CD4-positive, alpha-beta T cell (primary cell): ENCODE measurements around the gene CDC14B. TPM values are rescaled to one million over a fixed set of nuclear protein-coding genes. Genes with fewer than 3 reads are reported as not detected.

Experiments used
- ATAC-seq: fragments of 200-7000 bp; cut with Tn5 transposase; one replicate; pipeline ENCODE4 v1.10.0; 2022; ENCODE audit warnings: mild to moderate bottlenecking; ENCODE audit not compliant: poor library complexity
- CTCF ChIA-PET: fragments of 350-600 bp; sonication (Branson Sonifier 250); formaldehyde crosslinking; loops from one replicate; lab custom pipeline; 2021; ENCODE audit warnings: antibody characterized with exemption, inconsistent platforms; lab: Charles Lee
- POLR2A ChIA-PET: fragments of 350-600 bp; sonication (Branson Sonifier 250); formaldehyde crosslinking; loops from one replicate; lab custom pipeline; 2021; ENCODE audit warnings: antibody characterized with exemption, inconsistent platforms; lab: Charles Lee
- DNase-seq, 14 experiments: peaks; one replicate each; pipeline ENCODE4 v3.0.0-alpha.2; 2013 to 2020; ENCODE audit warnings: mixed read lengths in 2 of 14
- H3K27ac ChIP-seq, 2 donors: one replicate each; pipeline versions ENCODE4 v1.5.1 to v1.7.0; 2013; ENCODE audit warnings: low read length in 2 of 2, low read depth in 1 of 2, mild to moderate bottlenecking in 1 of 2
- H3K27me3 ChIP-seq, 2 experiments: 1 replicate in 1 of 2; 2 replicates in 1 of 2; pipeline versions ENCODE4 v1.6.1 to v1.7.0; 2013; ENCODE audit warnings: low read length in 2 of 2, control low read depth in 1 of 2, mild to moderate bottlenecking in 1 of 2, moderate library complexity in 1 of 2; ENCODE audit not compliant: insufficient read depth in 2 of 2, control insufficient read depth in 1 of 2
- H3K36me3 ChIP-seq: one replicate; pipeline ENCODE4 v1.6.1; 2013; ENCODE audit warnings: low read length, control low read depth; ENCODE audit not compliant: insufficient read depth
- H3K4me1 ChIP-seq: one replicate; pipeline ENCODE4 v1.6.1; 2013; ENCODE audit warnings: low read length, control low read depth; ENCODE audit not compliant: insufficient read depth
- H3K4me3 ChIP-seq: one replicate; pipeline ENCODE4 v1.5.1; 2013; ENCODE audit warnings: mild to moderate bottlenecking, low read length, moderate library complexity
- H3K9me3 ChIP-seq, 2 experiments: 1 replicate in 1 of 2; 2 replicates in 1 of 2; pipeline versions ENCODE4 v1.6.1 to v1.7.0; 2013; ENCODE audit warnings: low read length in 2 of 2, mild to moderate bottlenecking in 2 of 2, control low read depth in 1 of 2, moderate library complexity in 1 of 2; ENCODE audit not compliant: control insufficient read depth in 1 of 2, insufficient read depth in 1 of 2
- H3K27ac Mint-ChIP-seq: one replicate; pipeline ENCODE4 v1.8.0; 2020; ENCODE audit warnings: mixed read lengths
- H3K27me3 Mint-ChIP-seq: one replicate; pipeline ENCODE4 v1.8.0; 2021; ENCODE audit warnings: mixed read lengths
- H3K36me3 Mint-ChIP-seq: one replicate; pipeline ENCODE4 v1.8.0; 2021; ENCODE audit warnings: low read depth, mixed read lengths
- H3K4me1 Mint-ChIP-seq: one replicate; pipeline ENCODE4 v1.8.0; 2021; ENCODE audit warnings: low read depth, mixed read lengths
- H3K4me3 Mint-ChIP-seq: one replicate; pipeline ENCODE4 v1.8.0; 2020; ENCODE audit warnings: mild to moderate bottlenecking, mixed read lengths
- H3K9me3 Mint-ChIP-seq: one replicate; pipeline ENCODE4 v1.8.0; 2020; ENCODE audit warnings: mixed read lengths
- CTCF ChIP-seq: fragments of 200-600 bp; IDR thresholded peaks from one replicate; pipeline ENCODE4 v1.8.0; 2022; ENCODE audit warnings: antibody characterized with exemption, mild to moderate bottlenecking
- intact Hi-C, 2 experiments: fragments of 100-400 bp; cut with DNase I in 1 of 2; cut with micrococcal nuclease in 1 of 2; formaldehyde crosslinking; loops; one replicate each; pipeline versions ENCODE4 v1.15.1 to v1.9.0; 2023 to 2025; cut with DNase I, micrococcal nuclease
- total RNA-seq, 174 experiments: library from RNA in 2 of 174; stranded (reverse) in 2 of 174; gene quantifications; one replicate each; pipeline ENCODE4 v1.2.3 and lab custom pipeline; 2021 to 2026

Gene CDC14B
- total RNA-seq, 2 experiments from 2014 or later, result 3.5 TPM

DNA sequence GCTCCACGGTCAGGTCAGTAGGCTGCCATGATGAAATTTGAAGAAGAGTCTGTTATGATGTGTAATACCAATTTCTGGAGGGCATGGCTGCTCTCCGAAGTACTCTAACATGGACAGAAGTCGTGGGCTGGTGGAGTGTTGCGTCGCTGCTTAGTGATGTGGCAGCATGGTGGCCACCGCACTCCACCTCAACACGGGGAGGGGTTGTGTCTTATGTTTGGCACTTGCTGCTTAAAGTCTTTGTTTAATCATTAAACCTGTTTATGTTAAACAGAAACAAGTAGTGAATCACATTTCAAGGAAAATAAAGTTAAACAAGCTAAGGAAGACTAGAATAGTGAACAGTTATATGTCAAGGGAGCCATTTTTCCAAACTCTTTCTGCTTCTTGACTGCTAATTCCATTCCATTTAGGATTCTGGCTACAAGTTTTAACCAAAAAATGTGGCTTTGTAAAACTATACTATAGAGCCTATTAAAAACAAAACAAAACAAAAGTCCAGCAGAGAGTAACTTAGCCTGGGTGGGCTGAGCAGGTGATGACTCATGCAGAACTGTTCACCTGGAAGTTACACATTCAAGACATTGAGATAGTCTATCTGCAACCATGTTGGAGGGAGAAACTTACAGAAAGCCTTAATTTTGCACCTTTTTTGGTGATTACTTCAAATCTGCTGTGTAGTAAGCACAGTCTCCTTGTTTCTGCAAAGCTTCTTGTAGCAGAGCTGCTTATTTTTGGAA lies 160.2 kb downstream of the CDC14B start:
- ChIA-PET POLR2A (no interaction called here), CTCF (interaction anchor here (0.5 to 1.4 kb wide), 2 partner anchors 17 to 59 kb away, joined by 3 to 4 read pairs; no protein-coding TSS in a partner anchor)
- Mint-ChIP-seq H3K4me3 (no peak overlapping the region), H3K36me3 (peaks cover 50% of the 10 kb centered on the region), H3K27ac (no peak overlapping the region), H3K4me1 (peaks cover 7% of the 10 kb centered on the region), H3K27me3 (no peaks in the 10 kb centered on the region), H3K9me3 (no peaks in the 10 kb centered on the region)
- H3K27me3 ChIP-seq, result no peaks in the 10 kb centered on the region
- peaks cover 19% of the 10 kb centered on the region for H3K36me3 ChIP-seq
- H3K4me1 ChIP-seq, result no peaks in the 10 kb centered on the region
- DNase-seq, result no peak
- TF ChIP-seq CTCF, result no peak
- no peak for ATAC-seq
- H3K9me3 ChIP-seq, result no peaks in the 10 kb centered on the region
- no peak overlapping the region for H3K4me3 ChIP-seq
- intact Hi-C loops, result loop anchor here in 1 of 2 experiments (10.0 kb wide), 1 partner anchor 135 kb away; no protein-coding TSS in a partner anchor
- H3K27ac ChIP-seq, result no peak overlapping the region

DNA sequence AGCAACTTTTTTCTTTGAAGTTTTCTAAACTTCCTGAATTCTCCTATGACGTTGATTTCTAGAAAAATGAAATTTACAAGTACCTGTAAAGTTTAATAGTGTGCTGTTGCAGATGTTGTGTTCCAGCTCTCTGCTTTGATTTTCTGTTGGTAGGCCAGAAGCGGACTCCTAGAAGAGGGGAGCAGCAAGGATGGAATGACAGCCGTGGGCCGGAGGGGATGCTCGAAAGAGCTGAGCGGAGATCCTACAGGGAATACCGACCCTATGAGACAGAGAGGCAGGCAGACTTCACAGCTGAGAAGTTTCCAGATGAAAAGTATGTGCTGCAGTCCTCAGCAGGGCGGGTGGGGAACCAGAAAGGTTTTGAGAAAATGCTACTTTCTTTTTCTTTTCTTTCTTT lies 161.4 kb downstream of the CDC14B start:
- H3K36me3 Mint-ChIP-seq, result peaks cover 43% of the 10 kb centered on the region
- Histone ChIP-seq H3K4me3 (no peak overlapping the region), H3K9me3 (no peaks in the 10 kb centered on the region), H3K4me1 (peaks cover 5% of the 10 kb centered on the region), H3K27me3 (no peaks in the 10 kb centered on the region), H3K36me3 (peaks cover 16% of the 10 kb centered on the region), H3K27ac (no peak overlapping the region)
- H3K4me3 Mint-ChIP-seq, result no peak overlapping the region
- no peaks in the 10 kb centered on the region for H3K9me3 Mint-ChIP-seq
- H3K4me1 Mint-ChIP-seq, result peaks cover 14% of the 10 kb centered on the region
- ATAC-seq, result no peak
- no peak overlapping the region for H3K27ac Mint-ChIP-seq
- no peak for DNase-seq
- ChIA-PET CTCF (interaction anchor here (1.4 kb wide), 1 partner anchor 16 kb away, joined by 4 read pairs; no protein-coding TSS in a partner anchor), POLR2A (no interaction called here)
- intact Hi-C loops, result loop anchor here in 1 of 2 experiments (10.0 kb wide), 1 partner anchor 133 kb away; no protein-coding TSS in a partner anchor
- TF ChIP-seq CTCF, result no peak
- no peaks in the 10 kb centered on the region for H3K27me3 Mint-ChIP-seq

- Histone ChIP-seq H3K27ac (no peak overlapping the region), H3K4me1 (peaks cover 6% of the 10 kb centered on the region), H3K9me3 (no peaks in the 10 kb centered on the region), H3K27me3 (no peaks in the 10 kb centered on the region), H3K36me3 (peaks cover 16% of the 10 kb centered on the region), H3K4me3 (no peak overlapping the region)
- H3K4me3 Mint-ChIP-seq, result no peak overlapping the region
- ATAC-seq, result no peak
- no peak overlapping the region for H3K27ac Mint-ChIP-seq
- ChIA-PET CTCF (no interaction called here), POLR2A (interaction anchor here (0.6 kb wide), 1 partner anchor 42 kb away, joined by 4 read pairs; no protein-coding TSS in a partner anchor)
- H3K9me3 Mint-ChIP-seq, result no peaks in the 10 kb centered on the region
- no peak for DNase-seq
- TF ChIP-seq CTCF, result no peak
- intact Hi-C loops, result loop anchor here in 1 of 2 experiments (10.0 kb wide), 1 partner anchor 132 kb away; no protein-coding TSS in a partner anchor
- H3K36me3 Mint-ChIP-seq, result peaks cover 47% of the 10 kb centered on the region
- peaks cover 20% of the 10 kb centered on the region for H3K4me1 Mint-ChIP-seq
- no peaks in the 10 kb centered on the region for H3K27me3 Mint-ChIP-seq
These were observed 162.4 kb downstream of the CDC14B start for GRCh38 chr9:96457266-96457665.
